ENCODE results near the gene COPRS.

COPRS gene

GRCh38 chr17:31858642-31859486, at the start of gene COPRS:
Gene COPRS (minus strand): TSS chr17:31859244. CDS start chr17:31859199, 45 bp downstream.
- no peak for DNase-seq (ENCODE audit: low read depth)
- TF ChIP-seq CTCF (IDR thresholded peaks at IDR 0.05; ENCODE audit: control insufficient read depth, extremely low read depth, insufficient read depth) = peak; percentile 18; the same call in 1 of the 2 replicates
- H3K4me3 ChIP-seq (ENCODE audit: low read depth, low read length) = peak within 1 kb of the TSS; percentile 64

GRCh38 chr17:31908386-31908785, 49.3 kb upstream of the COPRS start:
- no peak for TF ChIP-seq CTCF (IDR thresholded peaks at IDR 0.05; ENCODE audit: control insufficient read depth, extremely low read depth, insufficient read depth)
- no peak for DNase-seq (ENCODE audit: low read depth)
- H3K4me3 ChIP-seq (ENCODE audit: low read depth, low read length) = no peak overlapping the region

GRCh38 chr17:31907342-31907962, 48.4 kb upstream of the COPRS start:
- DNase-seq (ENCODE audit: low read depth) = peak; percentile 35
- no peak for TF ChIP-seq CTCF (IDR thresholded peaks at IDR 0.05; ENCODE audit: control insufficient read depth, extremely low read depth, insufficient read depth)
- no peak overlapping the region for H3K4me3 ChIP-seq (ENCODE audit: low read depth, low read length)

- no peak for DNase-seq (ENCODE audit: low read depth)
- TF ChIP-seq CTCF (IDR thresholded peaks at IDR 0.05; ENCODE audit: control insufficient read depth, extremely low read depth, insufficient read depth) = no peak
- H3K4me3 ChIP-seq (ENCODE audit: low read depth, low read length) = no peak overlapping the region
These were observed 44.4 kb upstream of the COPRS start for GRCh38 chr17:31903401-31903800.

GRCh38 chr17:31902693-31903092, 43.6 kb upstream of the COPRS start:
- no peak for DNase-seq (ENCODE audit: low read depth)
- H3K4me3 ChIP-seq (ENCODE audit: low read depth, low read length) = no peak overlapping the region
- no peak for TF ChIP-seq CTCF (IDR thresholded peaks at IDR 0.05; ENCODE audit: control insufficient read depth, extremely low read depth, insufficient read depth)

- DNase-seq (ENCODE audit: low read depth) = no peak
- H3K4me3 ChIP-seq (ENCODE audit: low read depth, low read length) = peak overlapping the region; percentile 83
- no peak for TF ChIP-seq CTCF (IDR thresholded peaks at IDR 0.05; ENCODE audit: control insufficient read depth, extremely low read depth, insufficient read depth)
These were observed 41.8 kb upstream of the COPRS start for GRCh38 chr17:31900877-31901276.
